Coronary artery (tissue), 2 donors: ENCODE results near the gene ZCCHC17.
A peak's percentile ranks its signal among the peaks of the same experiment; 100 is the strongest.

Experiments
- DNase-seq: peaks from one replicate; pipeline ENCODE4 v3.0.0-alpha.2; 2017; ENCODE audit warnings: low spot score
- H3K27ac ChIP-seq, 2 donors: fragments of 200-600 bp; sonication (generic); one replicate each; pipeline ENCODE4 v1.5.1; 2016 to 2019
- H3K4me3 ChIP-seq: fragments of 200-600 bp; sonication (generic); 2 replicates; pipeline ENCODE4 v1.5.1; 2016; ENCODE audit warnings: mild to moderate bottlenecking, moderate library complexity
- TF ChIP-seq, protein P1 (sequence below): fragments of 200-600 bp; sonication (generic); IDR thresholded peaks from one replicate; pipeline ENCODE4 v1.5.1; 2019; ENCODE audit warnings: antibody characterized with exemption

The ZCCHC17 gene, protein sequence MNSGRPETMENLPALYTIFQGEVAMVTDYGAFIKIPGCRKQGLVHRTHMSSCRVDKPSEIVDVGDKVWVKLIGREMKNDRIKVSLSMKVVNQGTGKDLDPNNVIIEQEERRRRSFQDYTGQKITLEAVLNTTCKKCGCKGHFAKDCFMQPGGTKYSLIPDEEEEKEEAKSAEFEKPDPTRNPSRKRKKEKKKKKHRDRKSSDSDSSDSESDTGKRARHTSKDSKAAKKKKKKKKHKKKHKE

DNA sequence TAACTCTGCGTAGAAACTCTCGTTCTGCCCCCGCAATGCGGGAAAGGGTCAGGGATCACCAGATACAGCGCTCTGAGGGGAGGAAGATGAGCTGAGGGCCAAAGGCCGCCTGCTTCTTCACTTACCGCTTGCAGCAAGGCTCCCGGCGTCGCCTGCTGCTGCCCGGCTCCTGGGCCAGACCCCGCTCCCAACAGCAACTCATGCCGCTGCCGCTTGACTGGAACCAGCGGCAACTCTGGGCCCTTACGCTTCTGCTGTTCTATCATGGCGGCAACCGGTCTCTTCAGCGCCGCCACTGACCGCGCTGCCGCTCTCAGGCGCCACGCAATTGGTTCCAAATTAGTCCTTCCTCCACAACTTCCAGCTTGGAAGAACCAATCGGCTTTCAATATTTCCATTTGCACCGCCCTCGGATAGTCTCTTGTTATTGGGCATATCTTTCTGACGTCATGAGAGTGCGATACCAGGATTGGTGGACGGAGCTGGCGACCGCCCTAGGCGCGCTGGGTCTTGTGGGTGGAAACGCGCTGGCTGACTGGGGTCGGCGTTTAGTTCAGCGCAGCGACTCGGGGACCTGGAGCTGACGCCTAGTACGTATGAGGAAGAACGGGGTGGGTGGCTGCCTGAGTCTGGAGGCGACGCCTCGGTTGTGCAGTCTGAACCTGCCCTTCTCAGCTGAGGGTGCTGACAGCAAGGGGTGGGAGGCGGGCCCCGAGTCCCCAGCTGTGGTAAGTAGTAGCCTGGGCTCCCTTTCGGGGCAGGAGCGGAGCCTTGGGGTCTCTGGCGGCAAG lies at the start of gene ZCCHC17, which contains the start of gene SNRNP40:
Gene ZCCHC17 (plus strand): TSS at position 547 of the 791 bp plus-strand sequence. CDS start 13,067 bp downstream, outside the sequence.
Gene SNRNP40 (minus strand): TSS at position 303 of the 791 bp plus-strand sequence. CDS start 37 bp downstream, at position 266.
- peak; percentile 97 for DNase-seq
- TF ChIP-seq, protein P1, sequence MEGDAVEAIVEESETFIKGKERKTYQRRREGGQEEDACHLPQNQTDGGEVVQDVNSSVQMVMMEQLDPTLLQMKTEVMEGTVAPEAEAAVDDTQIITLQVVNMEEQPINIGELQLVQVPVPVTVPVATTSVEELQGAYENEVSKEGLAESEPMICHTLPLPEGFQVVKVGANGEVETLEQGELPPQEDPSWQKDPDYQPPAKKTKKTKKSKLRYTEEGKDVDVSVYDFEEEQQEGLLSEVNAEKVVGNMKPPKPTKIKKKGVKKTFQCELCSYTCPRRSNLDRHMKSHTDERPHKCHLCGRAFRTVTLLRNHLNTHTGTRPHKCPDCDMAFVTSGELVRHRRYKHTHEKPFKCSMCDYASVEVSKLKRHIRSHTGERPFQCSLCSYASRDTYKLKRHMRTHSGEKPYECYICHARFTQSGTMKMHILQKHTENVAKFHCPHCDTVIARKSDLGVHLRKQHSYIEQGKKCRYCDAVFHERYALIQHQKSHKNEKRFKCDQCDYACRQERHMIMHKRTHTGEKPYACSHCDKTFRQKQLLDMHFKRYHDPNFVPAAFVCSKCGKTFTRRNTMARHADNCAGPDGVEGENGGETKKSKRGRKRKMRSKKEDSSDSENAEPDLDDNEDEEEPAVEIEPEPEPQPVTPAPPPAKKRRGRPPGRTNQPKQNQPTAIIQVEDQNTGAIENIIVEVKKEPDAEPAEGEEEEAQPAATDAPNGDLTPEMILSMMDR: no peak
- peak within 1 kb of the TSS; percentile 85 to 92 for H3K27ac ChIP-seq
- peak within 1 kb of the TSS; percentile 92 for H3K4me3 ChIP-seq

DNA sequence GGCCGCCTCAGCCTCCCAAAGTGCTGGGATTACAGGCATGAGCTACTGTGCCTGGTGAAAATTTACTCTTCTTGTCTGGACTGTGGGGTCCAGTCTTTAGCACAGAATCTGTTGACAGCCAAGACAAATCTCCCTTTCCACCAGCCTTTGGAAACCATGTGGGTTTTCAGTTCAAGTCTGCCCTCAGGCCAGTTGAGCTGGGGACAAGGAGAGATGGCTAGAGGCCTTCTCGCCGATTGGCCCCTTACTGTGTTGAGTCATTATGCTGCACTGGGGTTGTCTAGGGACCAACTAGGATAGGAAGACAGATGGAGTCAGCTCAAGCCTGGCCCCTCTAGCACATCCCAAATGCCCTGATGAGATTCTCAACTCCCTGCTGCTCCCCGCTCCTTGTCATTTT lies 48.6 kb upstream of the ZCCHC17 start:
- TF ChIP-seq, protein P1: no peak
- DNase-seq: no peak

DNA sequence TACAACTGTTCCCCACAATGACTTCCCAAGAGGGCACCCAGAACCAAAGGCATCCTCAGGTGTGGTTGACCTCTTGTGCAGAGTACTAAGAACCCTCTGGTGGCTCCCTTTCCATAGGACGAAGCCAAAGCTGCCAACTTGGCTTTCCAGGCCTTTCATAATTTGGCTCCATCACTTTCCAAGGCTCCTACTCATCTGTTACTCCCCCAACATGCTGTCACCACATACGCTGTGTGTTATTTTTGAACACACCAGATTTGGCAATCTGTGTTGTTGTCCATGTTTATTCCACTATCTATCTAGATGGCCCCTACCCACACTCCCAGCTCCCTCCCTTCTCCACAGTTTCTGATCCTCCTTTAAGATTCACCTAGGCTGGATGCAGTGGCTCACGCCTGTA lies 47.0 kb upstream of the ZCCHC17 start:
- H3K27ac ChIP-seq: no peak overlapping the region
- no peak for DNase-seq
- TF ChIP-seq, protein P1: no peak
- H3K4me3 ChIP-seq: no peak overlapping the region

More for the DNA sequence above, 48.6 kb upstream of the ZCCHC17 start:
- Histone ChIP-seq H3K4me3 (no peak overlapping the region), H3K27ac (no peak overlapping the region)

DNA sequence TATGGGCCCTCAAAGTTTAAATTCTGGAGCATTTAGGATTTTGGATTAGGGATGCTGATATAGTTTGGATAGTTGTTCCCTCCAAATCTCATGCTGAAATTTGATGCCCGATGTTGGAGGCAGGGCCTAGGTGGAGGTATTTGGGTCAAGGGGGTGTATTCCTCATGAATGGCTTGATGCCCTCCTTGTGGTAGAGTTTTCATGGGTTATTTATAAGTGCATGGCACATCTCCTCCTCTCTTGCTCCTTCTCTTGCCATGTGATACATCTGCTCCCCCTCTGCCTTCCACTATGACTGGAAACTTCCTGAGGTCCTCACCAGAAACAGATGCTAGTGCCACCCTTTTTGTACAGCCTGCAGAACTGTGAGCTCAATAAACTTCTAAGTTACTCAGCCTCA lies 39.6 kb upstream of the ZCCHC17 start:
- TF ChIP-seq, protein P1: no peak
- H3K27ac ChIP-seq: no peak overlapping the region
- H3K4me3 ChIP-seq: no peak overlapping the region
- DNase-seq: no peak

DNA sequence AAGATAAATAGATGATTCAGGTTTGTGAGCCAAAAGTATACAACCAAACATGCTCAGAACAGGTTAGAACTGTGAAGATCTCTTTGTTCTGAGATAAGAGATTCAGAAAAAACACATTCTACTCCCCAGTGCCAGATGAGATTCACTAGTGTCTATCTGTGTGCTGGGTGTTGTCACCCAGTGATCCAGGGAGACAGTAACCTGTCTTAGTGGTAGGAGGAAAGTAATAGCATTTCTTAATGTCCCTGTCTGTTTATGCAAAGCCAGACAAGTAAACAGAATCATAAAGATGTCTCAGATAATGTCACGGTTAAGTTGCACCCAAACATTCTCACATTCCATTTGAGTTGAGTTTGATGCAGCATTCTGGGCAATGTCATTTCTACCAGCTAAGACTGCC lies 38.3 kb upstream of the ZCCHC17 start:
- Histone ChIP-seq H3K27ac (no peak overlapping the region), H3K4me3 (no peak overlapping the region)
- TF ChIP-seq, protein P1: no peak
- DNase-seq: no peak

DNA sequence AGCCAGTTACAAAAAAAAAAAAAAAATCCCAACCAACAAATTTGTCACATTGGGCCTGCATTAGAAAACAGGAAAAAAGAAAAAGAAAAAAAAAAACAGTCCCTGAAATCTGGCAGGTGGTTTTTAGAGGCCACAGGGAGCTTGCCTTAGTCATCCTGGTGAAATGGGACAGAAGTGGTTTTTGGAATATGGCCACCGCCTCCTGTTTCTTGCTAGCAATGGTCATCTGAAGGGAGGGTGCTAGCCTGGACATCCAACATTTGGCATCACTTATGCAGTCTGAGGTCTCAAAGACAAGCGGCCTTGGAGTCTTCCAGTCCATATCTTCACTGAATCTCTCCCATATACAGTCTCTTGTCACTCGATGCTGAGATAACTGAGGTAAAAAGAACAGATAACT lies 37.1 kb upstream of the ZCCHC17 start:
- H3K4me3 ChIP-seq: no peak overlapping the region
- TF ChIP-seq, protein P1: no peak
- H3K27ac ChIP-seq: no peak overlapping the region
- DNase-seq: no peak
